ENCODE measurements around the gene DOCK2. TPM values are rescaled to one million over a fixed set of nuclear protein-coding genes. Genes with fewer than 3 reads are reported as not detected.
"Not testable (repeated sequence)": the region's sequence is repeated elsewhere in the genome, so short reads cannot be mapped to it uniquely, and the experiment has no call there.

The DOCK2 gene
- total and polyA plus RNA-seq, 2 donors = 4.1 to 19.1 TPM

DNA sequence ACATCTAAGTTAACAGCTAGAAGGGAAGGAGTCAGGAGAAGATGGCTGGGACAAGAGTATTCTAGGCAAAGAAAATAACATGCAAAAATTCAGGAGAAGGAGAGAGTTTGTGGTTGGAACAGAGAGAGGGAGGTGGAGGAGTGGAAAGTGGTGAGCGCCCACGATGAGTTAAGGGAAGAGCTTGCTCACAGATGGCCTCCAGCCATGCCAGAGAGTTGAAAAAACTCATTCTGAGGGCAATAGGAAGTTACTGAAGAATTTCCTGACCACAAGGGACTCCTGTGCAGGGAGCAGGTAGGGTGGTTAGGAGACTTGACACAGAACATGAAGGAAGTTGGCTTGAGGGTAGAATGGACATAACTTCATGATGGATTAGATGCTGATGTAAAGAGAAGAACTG is 159.7 kb downstream of the DOCK2 start:
- Histone ChIP-seq H3K36me3 (ENCODE audit: insufficient read depth) (no peaks in the 10 kb centered on the region), H3K27ac (ENCODE audit: low read depth) (no peak overlapping the region), H3K4me3 (ENCODE audit: low read depth, low read length) (no peak overlapping the region), H3K4me1 (ENCODE audit: insufficient read depth) (no peaks in the 10 kb centered on the region)
- 87% methylated on average over 2 of the region's 2 CpGs for WGBS
- DNase-seq (ENCODE audit: extremely low spot score) = no peak

DNA sequence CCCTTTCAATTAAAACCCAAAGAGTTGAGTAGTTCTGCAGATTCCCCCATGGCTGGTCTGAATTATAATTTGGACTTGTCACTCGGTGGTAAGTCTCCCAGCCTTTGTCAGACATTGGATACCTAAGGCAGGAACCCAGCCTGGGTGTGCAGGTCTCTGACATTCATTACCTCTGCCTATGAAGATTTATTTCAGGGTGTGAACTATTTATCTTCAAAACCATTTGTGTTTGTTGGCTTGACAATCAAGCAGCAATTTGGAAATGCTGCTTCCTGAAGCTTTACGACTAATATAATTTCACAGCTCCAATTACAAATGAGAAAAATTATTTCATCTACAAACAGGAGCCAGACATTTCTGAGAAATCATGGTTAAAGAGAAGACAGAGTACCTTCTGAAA is 160.5 kb downstream of the DOCK2 start:
- Histone ChIP-seq H3K4me1 (ENCODE audit: insufficient read depth) (no peaks in the 10 kb centered on the region), H3K27ac (ENCODE audit: low read depth) (no peak overlapping the region), H3K36me3 (ENCODE audit: insufficient read depth) (no peaks in the 10 kb centered on the region), H3K4me3 (ENCODE audit: low read depth, low read length) (no peak overlapping the region)
- WGBS = 80% methylated on average over 2 of the region's 2 CpGs
- DNase-seq (ENCODE audit: extremely low spot score) = no peak

DNA sequence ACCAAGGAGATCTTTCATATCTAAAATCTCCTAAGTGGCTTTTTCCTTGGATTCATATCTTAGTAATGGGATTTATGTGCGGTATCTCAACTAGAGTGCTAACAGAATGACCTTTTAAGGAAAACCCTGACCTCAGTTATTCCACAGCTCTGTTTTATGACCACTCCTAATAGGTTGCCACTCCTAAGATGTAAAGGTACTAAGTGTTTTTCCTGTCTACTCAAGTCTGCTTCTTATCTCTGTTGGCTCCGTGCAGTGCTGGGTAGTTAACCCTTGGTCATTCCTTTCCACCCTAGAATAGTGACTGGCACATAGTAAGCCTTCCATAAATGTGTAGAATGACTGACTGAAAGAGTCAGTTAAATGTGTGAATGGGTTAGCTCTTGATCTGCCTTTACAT is 161.4 kb downstream of the DOCK2 start:
- no peak overlapping the region for H3K4me3 ChIP-seq (ENCODE audit: low read depth, low read length)
- no peaks in the 10 kb centered on the region for H3K4me1 ChIP-seq (ENCODE audit: insufficient read depth)
- no peak overlapping the region for H3K27ac ChIP-seq (ENCODE audit: low read depth)
- WGBS = 42% methylated on average over 2 of the region's 2 CpGs
- H3K36me3 ChIP-seq (ENCODE audit: insufficient read depth) = no peaks in the 10 kb centered on the region
- no peak for DNase-seq (ENCODE audit: extremely low spot score)

DNA sequence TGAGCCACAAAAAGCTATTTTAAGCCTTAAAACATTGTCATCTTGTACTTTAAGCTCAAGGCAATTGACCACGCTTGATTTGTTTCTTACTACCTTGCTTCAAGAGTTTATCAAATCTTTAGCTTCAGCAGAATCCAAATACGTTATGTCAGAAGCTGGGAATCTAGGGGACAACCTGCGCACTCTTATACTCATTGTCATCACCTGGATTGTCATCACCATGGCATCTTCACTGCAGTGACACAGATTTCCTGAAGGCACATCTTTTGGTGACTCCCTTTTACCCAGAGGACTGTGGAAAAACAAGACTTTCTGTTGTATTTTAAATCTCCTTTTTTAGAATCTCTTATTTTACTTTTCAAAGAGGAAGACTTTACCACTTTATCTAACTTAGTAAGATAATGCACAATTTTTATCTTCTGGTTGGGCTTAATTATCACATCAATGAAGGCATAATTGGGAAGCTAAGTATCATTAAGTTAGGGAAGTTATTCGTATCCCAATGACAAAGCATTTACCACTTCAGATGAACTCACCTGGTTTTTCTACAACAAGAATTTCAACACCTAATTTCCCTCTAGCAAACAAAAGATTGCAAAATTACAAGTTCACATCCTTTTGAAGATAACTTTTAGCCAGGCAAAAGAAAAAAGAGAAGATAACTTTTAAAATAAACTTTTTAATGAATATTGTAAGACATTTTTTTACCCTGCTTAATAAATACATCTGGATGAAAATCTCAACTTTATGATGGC is 162.0 kb downstream of the DOCK2 start:
- 90% methylated on average over 4 of the region's 4 CpGs for WGBS
- Histone ChIP-seq H3K4me3 (ENCODE audit: low read depth, low read length) (no peak overlapping the region), H3K36me3 (ENCODE audit: insufficient read depth) (no peaks in the 10 kb centered on the region), H3K4me1 (ENCODE audit: insufficient read depth) (no peaks in the 10 kb centered on the region), H3K27ac (ENCODE audit: low read depth) (no peak overlapping the region)
- no peak for DNase-seq (ENCODE audit: extremely low spot score)

DNA sequence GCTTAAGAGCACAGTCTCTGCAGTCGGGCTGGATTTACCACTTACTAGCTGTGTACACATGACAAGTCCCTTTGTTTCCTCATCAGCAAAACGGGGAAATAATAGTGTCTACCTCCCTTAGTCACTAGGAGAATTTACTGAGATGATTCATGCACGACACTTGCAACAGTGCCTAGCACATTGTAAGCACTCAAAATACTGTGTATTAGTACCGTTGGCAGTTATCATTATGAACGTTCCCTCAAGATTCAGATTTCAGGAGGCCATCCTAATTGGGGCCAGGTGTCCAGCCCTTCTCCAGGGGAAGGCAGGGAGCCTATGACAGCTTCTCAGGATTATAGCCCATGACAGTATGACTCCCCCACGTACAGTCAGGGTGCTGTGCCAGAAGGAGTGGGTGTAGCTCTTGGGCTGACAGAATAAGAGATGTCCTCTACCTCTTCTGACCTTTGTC is 164.3 kb downstream of the DOCK2 start:
- Histone ChIP-seq H3K27ac (ENCODE audit: low read depth) (no peak overlapping the region), H3K36me3 (ENCODE audit: insufficient read depth) (no peaks in the 10 kb centered on the region), H3K4me3 (ENCODE audit: low read depth, low read length) (no peak overlapping the region), H3K4me1 (ENCODE audit: insufficient read depth) (no peaks in the 10 kb centered on the region)
- WGBS = 57% methylated on average over 6 of the region's 6 CpGs
- DNase-seq (ENCODE audit: extremely low spot score) = no peak

DNA sequence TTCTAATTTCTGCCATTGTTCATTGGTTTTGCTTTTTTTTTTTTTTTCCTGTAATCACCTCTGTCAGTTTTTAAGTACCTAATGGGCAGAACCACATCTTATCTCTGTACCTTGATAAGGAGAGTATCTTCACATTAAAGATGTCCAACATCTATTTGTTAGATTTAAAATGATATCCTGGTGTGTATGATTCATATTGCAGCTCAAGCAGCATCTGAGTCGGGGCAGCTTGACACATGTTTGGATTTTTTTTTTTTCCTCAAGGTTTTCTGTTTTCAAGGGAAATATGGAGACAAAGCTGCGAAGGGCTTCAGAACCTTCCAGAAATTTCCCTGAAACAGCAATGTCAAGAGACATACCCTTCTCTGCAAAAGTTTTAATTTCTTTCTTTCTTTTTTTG is 164.7 kb downstream of the DOCK2 start:
- WGBS = 80% methylated on average over 2 of the region's 2 CpGs
- Histone ChIP-seq H3K36me3 (ENCODE audit: insufficient read depth) (no peaks in the 10 kb centered on the region), H3K4me1 (ENCODE audit: insufficient read depth) (no peaks in the 10 kb centered on the region), H3K4me3 (ENCODE audit: low read depth, low read length) (no peak overlapping the region), H3K27ac (ENCODE audit: low read depth) (no peak overlapping the region)
- DNase-seq (ENCODE audit: extremely low spot score) = no peak

DNA sequence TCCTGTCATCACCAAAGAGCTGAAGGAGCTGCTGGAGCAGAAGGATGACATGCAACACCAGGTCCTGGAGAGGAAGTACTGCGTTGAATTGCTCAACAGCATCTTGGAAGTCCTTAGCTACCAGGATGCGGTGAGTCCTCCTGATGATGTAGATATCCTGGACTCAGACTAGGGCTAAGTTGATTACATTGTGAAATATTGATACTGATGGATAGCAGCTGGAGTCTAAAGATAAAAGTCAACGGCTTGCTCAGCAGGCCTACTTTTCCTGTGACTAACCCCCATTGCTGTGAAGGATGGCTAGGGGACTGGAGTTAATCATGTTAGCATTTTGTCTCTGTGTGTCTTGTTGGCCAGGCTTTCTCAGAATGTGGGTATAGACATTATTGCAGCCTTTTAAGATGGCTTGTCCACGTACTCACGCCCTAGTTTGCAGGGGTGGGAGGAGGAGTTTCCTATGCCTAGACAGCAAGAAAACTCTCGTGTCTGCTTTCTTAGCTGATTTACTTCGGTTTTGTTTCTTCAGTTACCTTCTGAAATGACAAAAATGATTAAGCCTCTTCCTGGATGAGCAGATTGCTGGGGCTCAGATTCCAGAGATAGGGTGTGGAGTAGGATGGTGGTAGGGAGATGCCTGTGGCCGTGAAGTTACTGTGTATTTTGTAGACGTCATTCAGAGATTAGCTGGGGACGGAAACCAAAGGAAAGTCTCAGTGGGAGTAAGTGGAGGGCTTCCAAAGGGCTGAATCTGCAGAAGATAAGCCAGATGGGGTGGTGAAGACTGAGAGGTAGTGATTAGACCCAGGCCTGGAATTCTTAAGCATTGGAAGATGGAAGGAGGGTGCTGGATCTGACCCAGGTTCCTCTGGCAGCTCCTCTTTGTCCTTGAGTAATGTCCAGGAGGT is 166.3 kb downstream of the DOCK2 start:
- peak; percentile 20 for DNase-seq (ENCODE audit: extremely low spot score)

DNA sequence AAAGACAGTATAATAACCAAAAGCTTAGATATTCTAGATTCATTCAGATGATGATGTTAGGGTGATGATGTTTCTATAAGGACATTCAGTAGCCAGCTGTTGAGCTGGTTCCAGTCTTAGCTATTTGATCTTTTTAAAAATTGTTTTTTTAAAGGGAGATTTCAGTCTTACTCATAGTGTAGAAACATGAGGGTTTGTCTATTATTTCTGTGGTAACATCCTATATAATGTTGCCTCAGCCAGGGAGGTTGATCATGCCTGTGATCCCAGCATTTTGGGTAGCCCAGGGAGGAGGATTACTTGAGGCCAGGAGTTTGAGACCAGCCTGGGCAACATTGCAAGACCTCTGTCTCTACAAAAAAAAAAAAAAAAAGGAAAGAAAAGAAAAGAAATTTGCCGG is 167.8 kb downstream of the DOCK2 start:
- H3K4me3 ChIP-seq (ENCODE audit: low read depth, low read length) = no peak overlapping the region
- no peak overlapping the region for H3K27ac ChIP-seq (ENCODE audit: low read depth)
- whole genome bisulfite sequencing = 75% methylated on average over 1 of the region's 1 CpG
- no peaks in the 10 kb centered on the region for H3K36me3 ChIP-seq (ENCODE audit: insufficient read depth)
- no peak for DNase-seq (ENCODE audit: extremely low spot score)
- H3K4me1 ChIP-seq (ENCODE audit: insufficient read depth) = no peaks in the 10 kb centered on the region

More for the DNA sequence above, 166.3 kb downstream of the DOCK2 start:
- 29% methylated on average over 10 of the region's 10 CpGs for WGBS
- H3K36me3 ChIP-seq (ENCODE audit: insufficient read depth) = no peaks in the 10 kb centered on the region
- H3K27ac ChIP-seq (ENCODE audit: low read depth) = no peak overlapping the region
- H3K4me1 ChIP-seq (ENCODE audit: insufficient read depth) = no peaks in the 10 kb centered on the region
- H3K4me3 ChIP-seq (ENCODE audit: low read depth, low read length) = no peak overlapping the region

DNA sequence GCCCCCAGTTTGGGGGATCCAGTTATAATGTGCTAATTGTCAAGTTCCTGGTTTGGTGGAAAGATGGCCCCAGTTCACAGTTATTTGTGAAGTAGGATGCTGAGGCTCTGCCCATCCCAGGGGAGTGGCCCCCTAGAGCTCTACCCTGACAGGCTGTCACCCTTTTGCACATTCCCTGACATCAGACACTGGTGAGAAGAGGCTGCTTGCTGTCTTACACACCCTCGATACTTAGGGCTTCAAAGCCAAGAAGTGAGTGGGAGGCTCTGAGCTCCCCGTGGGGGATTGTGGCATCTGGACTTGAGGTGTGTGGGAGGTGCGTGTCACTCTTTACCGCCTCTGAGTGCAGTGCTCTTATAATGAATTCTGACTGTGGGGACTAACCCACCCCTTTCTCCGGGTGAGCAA is 168.5 kb downstream of the DOCK2 start:
- Histone ChIP-seq H3K27ac (ENCODE audit: low read depth) (no peak overlapping the region), H3K4me3 (ENCODE audit: low read depth, low read length) (no peak overlapping the region), H3K36me3 (ENCODE audit: insufficient read depth) (no peaks in the 10 kb centered on the region), H3K4me1 (ENCODE audit: insufficient read depth) (no peaks in the 10 kb centered on the region)
- 62% methylated on average over 5 of the region's 5 CpGs for WGBS
- DNase-seq (ENCODE audit: extremely low spot score) = no peak

DNA sequence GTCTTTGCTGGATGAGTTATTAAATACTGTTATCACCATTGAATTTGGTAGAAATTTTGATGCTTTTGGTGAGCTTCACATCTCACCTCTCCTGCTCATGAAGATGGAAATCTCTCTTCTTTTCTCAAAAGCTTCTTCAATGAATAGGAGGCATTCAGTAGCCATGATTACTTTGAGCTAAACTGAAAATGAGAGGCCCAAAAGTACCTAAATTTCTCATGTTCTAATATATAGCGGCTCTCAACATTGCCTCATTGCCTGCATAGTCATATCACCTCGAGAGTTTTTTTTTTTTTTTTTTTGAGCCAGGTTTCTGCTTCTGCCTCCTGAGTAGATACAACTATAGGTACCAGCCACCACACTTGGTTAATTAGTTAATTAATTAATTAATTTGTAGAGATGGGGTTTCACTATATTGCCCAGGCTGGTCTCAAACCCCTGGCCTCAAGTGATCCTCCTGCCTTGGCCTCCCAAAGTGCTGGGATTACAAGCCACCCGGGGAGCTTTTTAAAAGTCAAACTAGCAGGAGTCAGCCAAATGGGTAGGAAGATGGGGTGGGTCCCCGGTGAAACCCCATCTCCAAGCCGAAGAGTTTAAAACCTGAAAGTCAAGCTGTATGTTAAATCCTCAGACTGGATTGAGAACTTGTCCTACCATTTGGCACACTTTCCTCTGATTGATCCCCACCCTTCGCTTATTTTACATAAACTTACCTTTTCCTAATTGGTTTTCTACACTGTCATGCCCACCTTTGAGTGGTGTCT is 169.0 kb downstream of the DOCK2 start:
- no peak overlapping the region for H3K27ac ChIP-seq (ENCODE audit: low read depth)
- no peak overlapping the region for H3K4me3 ChIP-seq (ENCODE audit: low read depth, low read length)
- 85% methylated on average over 6 of the region's 6 CpGs for WGBS
- no peaks in the 10 kb centered on the region for H3K36me3 ChIP-seq (ENCODE audit: insufficient read depth)
- H3K4me1 ChIP-seq (ENCODE audit: insufficient read depth) = no peaks in the 10 kb centered on the region
- DNase-seq (ENCODE audit: extremely low spot score) = no peak

DNA sequence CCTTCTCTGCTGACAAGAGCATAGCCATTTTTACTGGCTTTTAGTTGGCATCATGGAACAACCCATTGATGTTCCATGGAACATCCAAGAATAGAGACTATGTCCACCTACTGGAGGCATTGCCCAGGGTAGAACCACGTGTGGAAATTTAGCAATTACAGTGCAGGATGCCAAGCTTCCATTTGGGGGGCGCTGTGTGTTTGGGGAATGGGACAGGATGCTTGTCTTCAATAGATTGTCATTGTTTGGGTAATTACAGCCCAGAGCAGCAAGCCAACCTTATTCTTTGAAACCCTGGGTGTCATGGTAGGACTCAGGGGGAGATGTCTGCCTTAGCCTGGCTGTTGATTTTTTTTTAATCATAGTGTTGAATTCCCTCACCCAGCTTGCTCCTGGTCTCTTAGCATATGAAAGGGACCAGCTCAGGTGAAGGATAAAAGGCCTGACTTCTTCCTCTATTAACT is 171.1 kb downstream of the DOCK2 start:
- Histone ChIP-seq H3K4me1 (ENCODE audit: insufficient read depth) (no peaks in the 10 kb centered on the region), H3K36me3 (ENCODE audit: insufficient read depth) (no peaks in the 10 kb centered on the region), H3K27ac (ENCODE audit: low read depth) (no peak overlapping the region), H3K4me3 (ENCODE audit: low read depth, low read length) (no peak overlapping the region)
- DNase-seq (ENCODE audit: extremely low spot score) = no peak
- 46% methylated on average over 2 of the region's 2 CpGs for WGBS

DNA sequence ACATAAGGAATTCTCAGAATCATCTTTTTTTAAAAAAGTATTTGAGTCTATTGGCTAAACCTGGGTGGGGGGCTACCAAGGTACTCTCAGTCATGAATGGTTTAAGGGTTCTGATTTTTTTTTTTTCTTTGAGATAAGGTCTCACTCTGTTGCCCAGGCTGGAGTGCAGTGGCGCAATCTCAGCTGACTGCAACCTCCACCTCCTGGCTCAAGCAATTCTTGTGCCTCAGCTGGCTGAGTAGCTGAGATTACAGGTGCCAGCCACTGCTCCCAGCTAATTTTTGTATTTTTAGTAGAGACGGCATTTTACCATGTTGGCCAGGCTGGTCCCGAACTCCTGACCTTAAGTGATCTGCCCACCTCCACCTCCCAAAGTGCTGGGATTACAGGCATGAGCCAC is 171.8 kb downstream of the DOCK2 start:
- not testable (repeated sequence) for DNase-seq (ENCODE audit: extremely low spot score); H3K27ac ChIP-seq (ENCODE audit: low read depth); H3K4me1 ChIP-seq (ENCODE audit: insufficient read depth); H3K36me3 ChIP-seq (ENCODE audit: insufficient read depth); H3K4me3 ChIP-seq (ENCODE audit: low read depth, low read length)
- 79% methylated on average over 3 of the region's 3 CpGs for WGBS

DNA sequence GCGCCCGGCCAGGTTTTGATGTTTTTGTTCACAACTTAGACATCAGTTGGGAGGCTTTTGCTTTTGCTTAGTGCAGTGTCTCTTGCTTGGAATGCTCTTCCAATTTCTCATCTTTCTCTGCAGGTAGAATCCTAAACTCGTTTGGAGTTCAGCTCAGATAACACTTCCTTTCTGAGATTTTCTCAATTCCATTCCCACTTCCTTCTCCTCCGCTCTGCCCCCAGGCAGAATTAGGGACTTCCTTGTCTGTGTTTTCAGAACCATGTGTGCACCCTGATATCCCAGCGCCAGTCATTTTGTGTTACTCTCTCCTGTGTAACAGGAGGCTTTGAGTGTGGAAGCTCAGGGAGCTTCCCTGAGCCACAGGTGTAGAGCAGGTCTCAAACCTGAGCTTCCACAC is 172.2 kb downstream of the DOCK2 start:
- Histone ChIP-seq H3K36me3 (ENCODE audit: insufficient read depth) (no peaks in the 10 kb centered on the region), H3K27ac (ENCODE audit: low read depth) (no peak overlapping the region), H3K4me3 (ENCODE audit: low read depth, low read length) (no peak overlapping the region), H3K4me1 (ENCODE audit: insufficient read depth) (no peaks in the 10 kb centered on the region)
- no peak for DNase-seq (ENCODE audit: extremely low spot score)
- 61% methylated on average over 5 of the region's 5 CpGs for WGBS

All from urinary bladder (tissue), 4 donors.